Measurements from ENCODE around the gene TMEFF2. TPM values are rescaled to one million over a fixed set of nuclear protein-coding genes. Genes with fewer than 3 reads are reported as not detected.

The TMEFF2 gene
- total RNA-seq, 4 donors from 2014 or later = 0.27 to 0.32 TPM; not detected in 2

GRCh38 chr2:192004188-192004963 lies 190.4 kb downstream of the TMEFF2 start:
- 54 to 62% methylated on average over 5 of the region's 5 CpGs for WGBS, 2 donors (ENCODE audit: low coverage in 1 of 2)
- no peak for DNase-seq
- no peaks in the 10 kb centered on the region for H3K27me3 ChIP-seq
- in situ Hi-C loops (cut with MboI; ENCODE audit: low pct_ligation_motif_present in 1 of 4, low pct_unique_long_range_greater_than_20kb in 1 of 4, low sequenced_read_pairs in 3 of 4) (no loop called here), intact Hi-C loops (cut with DNase I; ENCODE audit: low total_unique reads) (no loop called here)
- H3K4me1 ChIP-seq = no peaks in the 10 kb centered on the region
- no peak overlapping the region for H3K4me3 ChIP-seq
- no peak overlapping the region for H3K27ac ChIP-seq
- H3K36me3 ChIP-seq = no peaks in the 10 kb centered on the region
- TF ChIP-seq EP300 (IDR thresholded peaks at IDR 0.05; ENCODE audit: low read depth) (no peak), CTCF (IDR thresholded peaks at IDR 0.05) (no peak), POLR2A (IDR thresholded peaks at IDR 0.05) (no peak), POLR2AphosphoS5 (IDR thresholded peaks at IDR 0.05) (no peak)
- H3K9me3 ChIP-seq = no peaks in the 10 kb centered on the region

DNA sequence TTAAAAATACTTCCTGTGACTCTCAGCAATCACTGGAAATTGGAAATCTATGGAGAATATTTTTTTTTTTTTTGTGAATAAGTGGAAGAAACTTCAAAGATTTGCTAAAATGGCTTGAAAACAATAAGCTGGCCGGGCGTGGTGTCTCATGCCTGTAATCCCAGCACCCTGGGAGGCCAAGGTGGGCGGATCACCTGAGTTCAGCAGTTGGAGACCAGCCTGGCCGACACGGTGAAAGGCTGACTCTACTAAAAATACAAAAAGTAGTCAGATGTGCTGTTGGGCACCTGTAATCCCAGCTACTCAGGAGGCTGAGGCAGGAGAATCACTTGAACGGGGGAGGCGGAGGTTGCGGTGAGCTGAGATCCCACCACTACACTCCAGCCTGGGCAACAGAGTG lies 192.3 kb downstream of the TMEFF2 start:
- H3K4me1 ChIP-seq = no peaks in the 10 kb centered on the region
- TF ChIP-seq EP300 (IDR thresholded peaks at IDR 0.05; ENCODE audit: low read depth) = no peak
- TF ChIP-seq POLR2A (IDR thresholded peaks at IDR 0.05) = no peak
- TF ChIP-seq POLR2AphosphoS5 (IDR thresholded peaks at IDR 0.05) = no peak
- TF ChIP-seq CTCF (IDR thresholded peaks at IDR 0.05) = no peak
- H3K27me3 ChIP-seq = no peaks in the 10 kb centered on the region
- no peaks in the 10 kb centered on the region for H3K9me3 ChIP-seq
- H3K36me3 ChIP-seq = no peaks in the 10 kb centered on the region
- 86 to 91% methylated on average over 5 to 8 of the region's 8 CpGs for WGBS, 2 donors (ENCODE audit: low coverage in 1 of 2)
- H3K27ac ChIP-seq = no peak overlapping the region
- H3K4me3 ChIP-seq = no peak overlapping the region
- intact Hi-C loops (cut with DNase I; ENCODE audit: low total_unique reads) = no loop called here
- no peak for DNase-seq
- in situ Hi-C loops (cut with MboI; ENCODE audit: low pct_ligation_motif_present in 1 of 4, low pct_unique_long_range_greater_than_20kb in 1 of 4, low sequenced_read_pairs in 3 of 4) = no loop called here

DNA sequence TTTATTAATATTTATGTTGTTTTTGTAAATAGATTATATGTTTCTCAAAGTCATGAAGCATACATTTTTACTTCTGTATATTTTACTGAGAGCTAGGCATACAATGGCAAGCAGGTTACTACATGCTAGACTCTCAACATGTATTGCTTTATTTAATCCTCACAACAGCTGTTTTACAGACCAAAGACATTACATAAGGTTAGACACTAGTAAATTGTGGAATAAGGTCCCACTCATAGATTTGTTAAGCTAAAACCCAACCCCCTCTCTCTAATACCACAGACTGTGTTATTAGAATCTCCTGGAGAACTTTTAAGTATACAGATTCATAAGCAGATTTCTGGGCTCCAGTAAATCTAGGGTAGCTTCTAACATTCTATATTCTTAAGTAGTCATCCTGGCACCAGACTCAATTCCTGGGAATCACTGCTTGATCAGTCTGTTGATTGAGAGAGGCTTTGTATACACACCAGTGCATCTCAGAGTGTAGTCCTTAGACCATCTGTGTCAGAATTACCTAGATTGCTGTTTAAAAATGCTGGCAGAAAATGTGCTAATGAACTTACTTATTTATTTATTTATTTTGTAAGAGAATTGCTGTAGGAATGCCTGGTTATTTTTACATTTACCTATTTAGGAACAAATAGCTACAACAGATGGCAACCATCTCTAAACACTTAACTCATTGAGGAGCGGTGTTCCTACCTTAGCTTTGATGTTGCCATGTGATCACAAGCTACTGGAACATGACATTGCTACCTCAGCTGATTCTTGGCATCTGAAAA lies 194.3 kb downstream of the TMEFF2 start:
- no peaks in the 10 kb centered on the region for H3K4me1 ChIP-seq
- H3K4me3 ChIP-seq = no peak overlapping the region
- DNase-seq = no peak
- WGBS, 2 donors (ENCODE audit: low coverage in 1 of 2) = 88 to 100% methylated on average over 1 of the region's 1 CpG
- in situ Hi-C loops (cut with MboI; ENCODE audit: low pct_ligation_motif_present in 1 of 4, low pct_unique_long_range_greater_than_20kb in 1 of 4, low sequenced_read_pairs in 3 of 4) = no loop called here
- H3K27me3 ChIP-seq = no peaks in the 10 kb centered on the region
- intact Hi-C loops (cut with DNase I; ENCODE audit: low total_unique reads) = no loop called here
- no peaks in the 10 kb centered on the region for H3K36me3 ChIP-seq
- no peak overlapping the region for H3K27ac ChIP-seq
- H3K9me3 ChIP-seq = no peaks in the 10 kb centered on the region
- TF ChIP-seq POLR2AphosphoS5 (IDR thresholded peaks at IDR 0.05) (no peak), CTCF (IDR thresholded peaks at IDR 0.05) (no peak), POLR2A (IDR thresholded peaks at IDR 0.05) (no peak), EP300 (IDR thresholded peaks at IDR 0.05; ENCODE audit: low read depth) (no peak)

GRCh38 chr2:191999101-191999841 lies 195.5 kb downstream of the TMEFF2 start:
- Histone ChIP-seq H3K9me3 (no peaks in the 10 kb centered on the region), H3K4me1 (no peaks in the 10 kb centered on the region), H3K36me3 (no peaks in the 10 kb centered on the region), H3K27ac (no peak overlapping the region), H3K27me3 (no peaks in the 10 kb centered on the region), H3K4me3 (no peak overlapping the region)
- intact Hi-C loops (cut with DNase I; ENCODE audit: low total_unique reads) (no loop called here), in situ Hi-C loops (cut with MboI; ENCODE audit: low pct_ligation_motif_present in 1 of 4, low pct_unique_long_range_greater_than_20kb in 1 of 4, low sequenced_read_pairs in 3 of 4) (no loop called here)
- DNase-seq = no peak
- 57 to 62% methylated on average over 4 of the region's 4 CpGs for WGBS, 2 donors (ENCODE audit: low coverage in 1 of 2)
- TF ChIP-seq EP300 (IDR thresholded peaks at IDR 0.05; ENCODE audit: low read depth) (no peak), CTCF (IDR thresholded peaks at IDR 0.05) (no peak), POLR2AphosphoS5 (IDR thresholded peaks at IDR 0.05) (no peak), POLR2A (IDR thresholded peaks at IDR 0.05) (no peak)
